GM18498 (cell line): ENCODE measurements around the gene SMARCA5.

Experiments
- ATAC-seq: cut with Tn5 transposase; IDR thresholded peaks from one replicate; pipeline ENCODE4 v1.9.1; 2021; ENCODE audit warnings: mild to moderate bottlenecking, moderate library complexity; ENCODE audit not compliant: unreplicated experiment

SMARCA5 gene

DNA sequence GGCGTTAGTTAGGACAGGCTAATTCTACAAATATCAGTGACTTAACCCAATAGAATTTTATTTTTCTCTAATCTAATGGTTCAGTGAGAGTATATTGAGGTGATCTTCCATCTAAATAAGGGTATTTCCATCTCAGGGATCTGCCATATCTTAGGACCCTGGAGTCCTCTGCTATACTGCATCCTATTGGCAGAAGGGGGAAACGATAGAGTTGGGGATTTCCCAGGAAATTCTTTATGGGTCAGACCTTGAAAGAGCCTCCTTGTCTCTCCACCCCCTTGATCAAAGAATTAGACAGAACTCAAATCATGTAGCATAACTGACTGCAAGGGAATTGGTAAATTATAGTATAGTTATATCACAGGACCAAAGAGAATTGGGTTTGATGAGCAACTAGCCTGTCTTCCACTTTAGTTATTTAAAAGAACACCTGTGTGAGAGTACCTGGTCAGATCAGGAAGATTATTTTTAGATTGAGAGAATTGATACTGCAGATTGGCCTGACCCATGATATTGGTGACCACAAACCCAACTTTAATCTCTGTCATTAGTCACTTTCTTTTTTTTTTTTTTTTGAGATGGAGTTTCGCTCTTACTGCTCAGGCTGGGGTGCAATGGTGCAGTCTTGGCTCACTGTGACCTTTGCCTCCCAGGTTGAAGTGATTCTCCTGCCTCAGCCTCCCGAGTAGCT is 25.6 kb downstream of the SMARCA5 start:
- ATAC-seq: no peak

GRCh38 chr4:143539670-143540023 is 26.1 kb downstream of the SMARCA5 start:
- no peak for ATAC-seq

DNA sequence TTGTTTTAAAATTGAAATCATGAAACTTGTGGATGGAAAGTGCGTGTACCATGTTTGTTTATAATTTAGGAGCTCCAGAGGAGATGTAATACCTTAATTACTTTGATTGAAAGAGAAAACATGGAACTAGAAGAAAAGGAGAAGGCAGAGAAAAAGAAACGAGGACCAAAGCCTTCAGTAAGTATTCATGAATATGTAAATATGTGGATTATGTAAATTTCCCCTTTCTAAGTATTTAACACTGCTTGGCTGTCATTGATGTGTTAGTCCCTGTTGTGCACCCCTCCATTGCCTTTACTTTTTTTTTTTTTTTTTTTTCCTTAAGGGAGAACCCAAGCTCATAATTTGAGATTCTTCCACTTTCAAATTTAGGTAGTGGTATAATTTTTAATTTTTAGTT is 36.4 kb downstream of the SMARCA5 start:
- ATAC-seq: no peak

- peak; percentile 64 for ATAC-seq
Measured at GRCh38 chr4:143554728-143555597, 41.5 kb downstream of the SMARCA5 start.

DNA sequence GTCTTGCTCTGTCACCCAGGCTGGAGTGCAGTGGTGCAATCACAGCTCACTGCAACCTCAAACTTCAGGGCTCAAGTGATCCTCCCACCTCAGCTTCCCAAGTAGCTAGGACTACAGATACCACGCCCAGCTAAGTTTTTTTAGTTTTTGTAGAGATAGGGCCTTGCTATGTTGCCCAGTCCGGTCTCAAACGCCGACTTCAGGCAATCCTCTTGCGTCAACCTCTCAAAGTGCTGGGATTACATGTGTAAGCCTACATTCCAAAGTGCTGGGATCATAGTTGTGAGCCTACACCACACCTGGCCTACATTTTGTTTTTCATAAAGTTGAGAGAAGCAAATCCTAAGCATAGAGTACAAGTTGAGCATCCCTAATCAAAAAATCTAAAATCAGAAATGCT is 42.2 kb downstream of the SMARCA5 start:
- no peak for ATAC-seq

DNA sequence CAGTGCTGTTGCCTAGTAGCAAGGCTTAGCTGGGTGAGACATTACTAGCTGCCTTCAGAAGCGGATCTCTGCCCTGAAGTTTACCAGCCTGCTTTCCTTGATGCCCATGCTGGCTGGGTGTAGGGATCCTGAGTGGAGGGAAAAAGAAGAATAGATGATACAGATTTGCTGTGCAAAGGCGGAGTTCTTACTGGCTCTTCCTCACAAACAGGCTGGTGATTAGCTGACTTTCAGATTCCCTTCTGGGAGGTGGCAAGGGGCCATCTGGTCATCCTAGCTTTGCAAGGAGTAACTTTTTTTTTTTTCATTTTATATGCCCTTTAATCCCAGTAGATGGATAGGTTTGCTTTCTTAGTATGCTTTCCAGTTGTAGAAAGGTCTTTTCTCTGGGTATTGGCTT is 44.8 kb downstream of the SMARCA5 start:
- ATAC-seq: no peak

DNA sequence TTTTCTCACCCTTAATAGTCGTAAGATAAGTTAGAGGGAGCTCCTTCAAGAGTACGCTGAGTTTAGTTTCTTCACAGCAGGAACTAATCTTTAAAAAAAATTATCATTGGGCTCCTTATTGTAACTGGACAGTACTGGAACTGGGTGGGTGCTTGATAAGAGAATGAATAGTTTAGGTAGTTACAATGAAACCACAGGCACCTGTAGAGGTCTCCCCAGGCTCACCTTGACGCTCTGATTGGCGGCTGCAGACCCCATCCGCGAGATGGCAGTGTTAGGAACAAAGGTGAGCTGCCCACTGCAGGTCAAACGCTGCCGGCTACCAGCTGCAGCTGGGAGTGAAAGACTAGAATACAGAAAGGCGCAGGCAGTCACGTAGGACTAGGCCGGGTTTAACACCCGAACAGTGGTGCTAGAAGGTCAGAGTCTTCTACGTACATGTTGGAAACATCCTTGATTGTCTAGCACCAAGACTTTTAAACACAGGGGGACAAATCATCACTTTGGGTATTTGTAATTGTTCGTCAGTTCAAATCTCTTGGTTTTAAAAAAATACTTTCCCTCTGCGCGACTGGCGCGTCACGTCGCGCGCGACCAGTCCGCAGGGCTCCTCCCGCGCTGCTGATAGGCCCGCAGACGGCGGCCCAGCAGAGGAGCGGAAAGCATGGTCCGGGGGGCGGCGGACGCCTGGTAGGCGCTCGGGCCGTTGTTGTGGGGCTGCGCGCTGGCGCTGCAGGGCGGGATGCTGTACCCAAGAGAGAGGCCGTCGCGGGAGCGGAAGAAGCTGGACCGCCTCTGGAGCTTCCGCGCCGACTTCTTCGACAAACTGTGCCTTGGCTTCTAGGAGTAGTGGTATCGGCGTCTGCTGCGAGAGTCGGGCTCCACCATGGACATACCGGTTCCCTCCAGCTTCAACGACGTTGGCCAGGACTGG is 45.6 kb downstream of the SMARCA5 start:
- ATAC-seq: peak; percentile 88

GRCh38 chr4:143559757-143560147 is 46.2 kb downstream of the SMARCA5 start:
- ATAC-seq: peak; percentile 1

DNA sequence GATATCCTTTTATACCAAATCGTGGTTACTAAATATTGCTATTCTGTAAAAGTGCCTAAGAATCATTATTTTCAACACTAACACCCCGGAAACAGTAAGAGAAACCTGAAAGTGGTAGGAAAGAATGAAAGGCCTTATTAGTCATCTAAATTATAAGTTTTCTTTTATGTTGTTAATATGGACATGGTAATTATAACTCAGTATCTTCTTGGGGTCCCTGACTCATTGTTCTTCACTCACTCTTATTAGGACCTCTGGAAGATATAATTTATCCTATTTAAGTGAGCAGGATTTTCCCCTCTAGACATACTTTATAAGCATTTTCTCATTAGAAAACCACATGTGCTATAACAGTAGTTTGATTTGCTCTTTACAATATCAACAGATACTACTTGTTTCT is 51.0 kb downstream of the SMARCA5 start:
- no peak for ATAC-seq

DNA sequence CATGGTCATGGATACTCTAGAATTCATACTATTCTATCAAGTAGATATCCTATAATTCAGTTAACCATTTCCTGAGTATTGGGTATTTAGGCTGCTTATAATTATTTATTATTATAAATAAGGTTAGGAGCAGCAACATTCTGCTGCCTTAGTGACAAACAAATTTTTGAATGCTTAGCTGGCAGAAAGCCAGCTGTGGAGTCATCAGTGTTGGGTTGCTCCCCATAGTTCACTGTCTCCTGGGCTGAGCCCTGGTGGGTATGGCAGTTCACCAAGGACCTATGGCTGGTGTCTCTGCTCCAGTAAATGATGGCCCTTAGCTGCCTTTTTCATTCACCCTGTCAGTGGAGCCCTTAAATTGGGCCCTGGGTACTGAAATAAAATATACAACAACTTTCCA is 61.8 kb downstream of the SMARCA5 start:
- no peak for ATAC-seq

- ATAC-seq: no peak
Measured at GRCh38 chr4:143581331-143581946, 67.9 kb downstream of the SMARCA5 start.

- no peak for ATAC-seq
Measured at GRCh38 chr4:143585548-143585947, 72.0 kb downstream of the SMARCA5 start.

- ATAC-seq: no peak
Measured at GRCh38 chr4:143586080-143586479, 72.6 kb downstream of the SMARCA5 start.

DNA sequence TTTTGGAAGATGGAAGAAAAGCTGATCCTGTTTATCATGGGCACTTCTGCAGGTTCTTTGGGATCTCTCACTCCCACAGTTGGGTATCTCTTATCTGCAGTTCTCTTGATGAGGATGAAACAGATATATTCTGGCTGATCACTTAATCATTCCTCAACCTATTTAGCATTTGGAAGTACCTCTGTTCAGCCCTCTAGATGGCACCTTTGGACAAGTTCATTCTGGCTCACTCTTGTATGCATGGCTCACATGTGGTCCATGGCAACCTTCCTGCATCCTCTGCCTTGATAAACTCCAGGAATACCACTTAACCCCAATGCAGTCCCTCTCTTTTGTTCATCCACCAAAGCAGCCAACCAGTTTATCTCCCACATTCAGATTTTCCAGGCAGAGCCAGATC is 74.2 kb downstream of the SMARCA5 start:
- ATAC-seq: no peak

GRCh38 chr4:143597276-143597675 is 83.8 kb downstream of the SMARCA5 start:
- ATAC-seq: no peak

DNA sequence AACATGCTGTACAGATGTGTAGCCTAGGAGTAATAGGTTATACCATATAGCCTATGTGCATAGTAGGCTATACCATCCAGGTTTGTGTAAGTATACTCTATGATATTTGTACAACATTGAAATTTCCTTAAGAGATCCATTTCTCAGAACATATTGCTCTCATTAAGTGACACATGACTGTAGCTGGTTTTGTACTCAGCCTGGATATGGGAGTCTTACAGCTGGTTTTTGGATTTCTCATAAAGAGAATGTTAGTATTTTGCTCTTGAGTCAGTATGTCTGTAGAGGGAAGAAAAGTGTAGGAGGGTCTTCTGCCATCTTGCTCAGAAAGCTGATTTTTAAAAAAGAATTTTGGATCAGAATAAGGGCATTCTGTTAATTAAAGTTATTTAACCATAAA is 85.3 kb downstream of the SMARCA5 start:
- no peak for ATAC-seq

DNA sequence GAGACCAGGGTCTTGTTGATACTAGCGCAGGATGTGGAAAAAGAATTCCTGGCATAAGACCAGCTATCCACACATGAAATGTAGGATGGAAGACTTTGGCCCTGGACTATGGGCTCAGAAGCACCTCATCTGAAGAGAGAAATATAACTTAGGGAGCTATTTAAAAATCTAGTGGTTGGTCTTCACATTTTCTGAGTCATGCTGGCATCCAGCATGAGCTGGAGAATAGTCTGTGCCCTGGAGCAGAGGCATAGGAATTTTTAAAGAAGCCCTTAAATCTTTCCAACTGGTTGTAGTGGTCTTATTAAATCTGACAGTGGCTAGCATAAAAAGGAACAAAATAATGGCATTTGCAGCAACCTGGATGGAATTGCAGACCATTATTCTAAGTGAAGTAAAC is 86.3 kb downstream of the SMARCA5 start:
- ATAC-seq: no peak

DNA sequence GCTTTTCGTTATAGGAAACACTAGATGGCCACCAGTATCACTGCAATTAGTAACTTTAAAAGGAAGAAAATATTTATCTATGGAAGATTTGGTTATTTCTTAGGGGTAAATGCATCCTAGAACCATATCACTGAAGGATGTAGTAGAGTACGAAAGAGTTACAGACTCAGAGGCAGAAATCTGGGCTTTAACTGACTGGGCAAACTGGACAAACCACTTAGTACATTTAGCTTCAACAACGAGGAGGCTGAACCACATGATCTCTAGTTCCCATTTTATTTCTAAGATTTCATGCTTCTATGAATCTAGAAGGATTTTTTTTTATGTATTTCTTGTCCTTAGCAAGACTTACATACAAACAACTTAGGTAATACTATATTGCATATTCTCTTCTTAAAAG is 93.0 kb downstream of the SMARCA5 start:
- no peak for ATAC-seq
